ENCODE results near the gene SMC5. TPM values are rescaled to one million over a fixed set of nuclear protein-coding genes. Genes with fewer than 3 reads are reported as not detected.
A peak's percentile ranks its signal among the peaks of the same experiment; 100 is the strongest.
"Not testable (repeated sequence)": the region's sequence is repeated elsewhere in the genome, so short reads cannot be mapped to it uniquely, and the experiment has no call there.

Gene SMC5
- total RNA-seq, 4 donors from 2014 or later: 16.2 to 250 (median 20.5) TPM

DNA sequence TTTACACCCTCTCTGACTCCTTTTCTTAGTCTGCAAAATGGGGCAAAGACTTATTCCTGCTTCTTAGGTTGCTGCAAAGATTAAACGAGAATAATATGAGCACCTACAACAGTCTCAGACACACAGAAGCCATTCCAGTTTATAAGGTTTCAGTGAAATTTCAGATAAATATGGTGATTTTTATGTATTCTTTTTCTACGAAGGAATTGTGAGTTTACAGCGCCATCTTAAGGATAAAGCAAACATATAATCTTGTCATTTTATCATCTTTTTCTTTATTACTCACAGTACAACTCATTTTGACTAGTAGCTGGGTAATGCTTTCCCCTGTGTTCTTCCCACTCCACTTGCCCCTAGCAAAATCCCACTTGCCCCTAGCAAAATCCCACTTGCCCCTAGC lies 29.2 kb upstream of the SMC5 start:
- H3K9me3 ChIP-seq: no peaks in the 10 kb centered on the region
- H3K27ac ChIP-seq: peak overlapping the region in 1 of 4 donors; percentile 39
- H3K36me3 ChIP-seq: no peaks in the 10 kb centered on the region
- no peaks in the 10 kb centered on the region for H3K27me3 ChIP-seq
- no peak overlapping the region for H3K4me3 ChIP-seq
- DNase-seq (no peak), ATAC-seq (no peak)
- peaks cover 16 to 17% of the 10 kb centered on the region in 2 donors for H3K4me1 ChIP-seq
- intact Hi-C loops (cut with DNase I; ENCODE audit: low total_unique reads) (loop anchor here (1.0 kb wide), 1 partner anchor 257 kb away; no protein-coding TSS in a partner anchor), in situ Hi-C loops (cut with MboI; ENCODE audit: low sequenced_read_pairs in 4 of 4) (loop anchor here in 2 of 4 donors (10.0 to 25.0 kb wide), 4 partner anchors 117 to 442 kb away; no protein-coding TSS in a partner anchor)
- no peak for TF ChIP-seq POLR2A (IDR thresholded peaks at IDR 0.05)
- TF ChIP-seq, protein P1, sequence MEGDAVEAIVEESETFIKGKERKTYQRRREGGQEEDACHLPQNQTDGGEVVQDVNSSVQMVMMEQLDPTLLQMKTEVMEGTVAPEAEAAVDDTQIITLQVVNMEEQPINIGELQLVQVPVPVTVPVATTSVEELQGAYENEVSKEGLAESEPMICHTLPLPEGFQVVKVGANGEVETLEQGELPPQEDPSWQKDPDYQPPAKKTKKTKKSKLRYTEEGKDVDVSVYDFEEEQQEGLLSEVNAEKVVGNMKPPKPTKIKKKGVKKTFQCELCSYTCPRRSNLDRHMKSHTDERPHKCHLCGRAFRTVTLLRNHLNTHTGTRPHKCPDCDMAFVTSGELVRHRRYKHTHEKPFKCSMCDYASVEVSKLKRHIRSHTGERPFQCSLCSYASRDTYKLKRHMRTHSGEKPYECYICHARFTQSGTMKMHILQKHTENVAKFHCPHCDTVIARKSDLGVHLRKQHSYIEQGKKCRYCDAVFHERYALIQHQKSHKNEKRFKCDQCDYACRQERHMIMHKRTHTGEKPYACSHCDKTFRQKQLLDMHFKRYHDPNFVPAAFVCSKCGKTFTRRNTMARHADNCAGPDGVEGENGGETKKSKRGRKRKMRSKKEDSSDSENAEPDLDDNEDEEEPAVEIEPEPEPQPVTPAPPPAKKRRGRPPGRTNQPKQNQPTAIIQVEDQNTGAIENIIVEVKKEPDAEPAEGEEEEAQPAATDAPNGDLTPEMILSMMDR (IDR thresholded peaks at IDR 0.05 in 4 of 5, conservative IDR thresholded peaks at IDR 0.05 in 1 of 5): peak in 3 of 5 experiments; percentile 25 to 28 (median 28)

DNA sequence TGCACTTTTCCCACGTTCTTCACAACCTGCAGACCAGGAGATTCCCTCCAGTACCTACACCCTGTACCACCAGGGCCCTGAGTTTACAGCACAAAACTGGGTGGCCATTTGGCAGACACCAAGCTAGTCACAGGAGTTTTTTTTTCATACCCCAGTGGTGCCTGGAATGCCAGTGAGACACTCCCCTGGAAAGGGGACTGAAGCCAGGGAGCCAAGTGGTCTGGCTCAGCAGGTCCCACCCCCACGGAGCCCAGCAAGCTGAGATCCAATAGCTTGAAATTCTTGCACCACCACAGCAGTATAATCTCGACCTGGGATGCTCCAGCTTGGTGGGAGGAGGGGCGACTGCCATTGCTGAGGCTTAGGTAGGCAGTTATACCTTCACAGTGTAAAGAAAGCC lies 26.3 kb upstream of the SMC5 start:
- no peak overlapping the region for H3K27ac ChIP-seq
- no peaks in the 10 kb centered on the region for H3K27me3 ChIP-seq
- H3K4me1 ChIP-seq: peaks cover 16 to 17% of the 10 kb centered on the region in 2 donors
- H3K36me3 ChIP-seq: no peaks in the 10 kb centered on the region
- TF ChIP-seq, protein P1 (IDR thresholded peaks at IDR 0.05 in 4 of 5, conservative IDR thresholded peaks at IDR 0.05 in 1 of 5): no peak
- TF ChIP-seq POLR2A (IDR thresholded peaks at IDR 0.05): no peak
- H3K9me3 ChIP-seq: no peaks in the 10 kb centered on the region
- intact Hi-C loops (cut with DNase I; ENCODE audit: low total_unique reads) (no loop called here), in situ Hi-C loops (cut with MboI; ENCODE audit: low sequenced_read_pairs in 4 of 4) (loop anchor here in 2 of 4 donors (25.0 kb wide), 3 partner anchors 120 to 445 kb away; no protein-coding TSS in a partner anchor)
- no peak for ATAC-seq
- no peak overlapping the region for H3K4me3 ChIP-seq
- DNase-seq: no peak

DNA sequence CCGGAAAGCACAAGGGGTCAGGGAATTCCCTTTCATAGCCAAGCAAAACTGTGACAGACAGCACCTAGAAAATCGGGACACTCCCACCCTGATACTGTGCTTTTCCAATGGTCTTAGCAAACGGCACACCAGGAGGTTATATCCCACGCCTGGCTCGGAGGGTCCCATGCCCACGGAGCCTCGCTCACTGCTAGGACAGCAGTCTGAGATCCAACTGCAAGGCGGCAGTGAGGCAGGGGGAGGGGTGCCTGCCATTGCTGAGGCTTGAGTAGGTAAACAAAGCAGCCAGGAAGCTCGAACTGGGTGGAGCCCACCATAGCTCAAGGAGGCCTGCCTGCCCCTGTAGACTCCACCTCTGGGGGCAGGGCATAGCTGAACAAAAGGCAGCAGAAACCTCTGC lies 24.6 kb upstream of the SMC5 start:
- H3K36me3 ChIP-seq; H3K4me1 ChIP-seq; intact Hi-C loops (cut with DNase I; ENCODE audit: low total_unique reads); H3K27me3 ChIP-seq; ATAC-seq; H3K4me3 ChIP-seq; H3K9me3 ChIP-seq; H3K27ac ChIP-seq; DNase-seq: not testable (repeated sequence)
- in situ Hi-C loops (cut with MboI; ENCODE audit: low sequenced_read_pairs in 4 of 4): loop anchor here in 2 of 4 donors (25.0 kb wide), 3 partner anchors 122 to 447 kb away; no protein-coding TSS in a partner anchor

DNA sequence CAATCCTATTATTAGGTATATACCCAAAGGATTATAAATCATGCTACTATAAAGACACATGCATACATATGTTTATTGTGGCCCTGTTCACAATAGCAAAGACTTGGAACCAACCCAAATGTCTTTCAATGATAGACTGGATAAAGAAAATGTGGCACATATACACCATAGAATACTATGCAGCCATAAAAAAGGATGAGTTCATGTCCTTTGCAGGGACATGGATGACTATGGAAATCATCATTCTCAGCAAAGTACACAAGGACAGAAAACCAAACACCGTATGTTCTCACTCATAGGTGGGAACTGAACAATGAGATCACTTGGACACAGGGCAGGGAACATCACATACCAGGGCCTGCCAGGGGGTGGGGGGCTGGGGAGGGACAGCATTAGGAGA lies 12.8 kb upstream of the SMC5 start:
- H3K9me3 ChIP-seq; DNase-seq; intact Hi-C loops (cut with DNase I; ENCODE audit: low total_unique reads); ATAC-seq; H3K27me3 ChIP-seq; H3K4me3 ChIP-seq; H3K4me1 ChIP-seq; H3K27ac ChIP-seq; H3K36me3 ChIP-seq: not testable (repeated sequence)
- in situ Hi-C loops (cut with MboI; ENCODE audit: low sequenced_read_pairs in 4 of 4): loop anchor here in 2 of 4 donors (25.0 kb wide), 3 partner anchors 134 to 459 kb away; no protein-coding TSS in a partner anchor

DNA sequence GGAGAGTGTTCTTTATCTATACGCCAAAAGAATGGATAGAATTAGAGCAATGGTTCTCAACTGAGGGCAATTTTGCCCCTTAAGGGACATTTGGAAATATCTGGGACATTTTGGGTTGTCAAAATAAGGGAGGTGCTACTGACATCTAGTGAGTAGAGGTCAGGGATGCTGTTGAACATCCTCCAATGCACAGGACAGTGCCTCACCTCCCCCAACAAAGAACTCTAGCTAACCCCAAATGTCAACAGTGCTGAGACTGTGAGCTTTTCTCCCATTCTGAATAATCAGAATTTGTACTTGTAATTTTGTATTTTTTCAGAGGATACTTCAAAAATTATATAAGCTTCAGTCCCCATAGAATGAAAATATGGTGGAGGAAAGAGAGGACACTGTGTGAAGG lies 8.6 kb upstream of the SMC5 start:
- no peaks in the 10 kb centered on the region for H3K36me3 ChIP-seq
- intact Hi-C loops (cut with DNase I; ENCODE audit: low total_unique reads): no loop called here
- TF ChIP-seq POLR2A (IDR thresholded peaks at IDR 0.05): no peak
- TF ChIP-seq, protein P1 (IDR thresholded peaks at IDR 0.05 in 4 of 5, conservative IDR thresholded peaks at IDR 0.05 in 1 of 5): no peak
- H3K9me3 ChIP-seq: no peaks in the 10 kb centered on the region
- H3K4me3 ChIP-seq: no peak overlapping the region
- no peak overlapping the region for H3K27ac ChIP-seq
- DNase-seq: no peak
- H3K4me1 ChIP-seq: no peaks in the 10 kb centered on the region
- H3K27me3 ChIP-seq: no peaks in the 10 kb centered on the region
- in situ Hi-C loops (cut with MboI; ENCODE audit: low sequenced_read_pairs in 4 of 4): loop anchor here in 1 of 4 donors (25.0 kb wide), 1 partner anchor 488 kb away; the partner anchor contains the start of gene PTAR1
- no peak for ATAC-seq

Measured in gastrocnemius medialis (tissue), 4 donors.